Measurements from ENCODE around the gene PDZRN4.

The PDZRN4 gene

DNA sequence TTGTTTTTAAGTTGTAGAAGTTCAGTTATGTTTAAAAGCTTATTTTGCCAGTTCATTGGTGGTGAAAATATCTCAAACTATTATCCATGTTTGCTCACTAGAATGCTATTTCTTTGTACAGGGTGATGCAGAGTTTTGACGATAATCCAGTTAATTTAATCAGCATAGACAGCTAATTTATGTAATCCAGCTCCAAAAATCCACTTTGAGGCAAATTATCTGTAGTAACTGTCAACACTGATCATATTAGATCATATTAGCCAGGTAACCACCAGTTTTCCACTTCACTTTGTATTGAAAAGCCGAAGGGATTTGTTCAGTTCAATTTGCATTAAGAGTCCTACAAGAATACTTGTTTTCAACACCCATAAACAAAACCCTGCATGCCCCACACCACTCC lies 378.6 kb downstream of the PDZRN4 start:
- Histone ChIP-seq H2AFZ (no peak overlapping the region), H3K4me3 (ENCODE audit: low read depth, low read length) (no peak overlapping the region), H3K36me3 (ENCODE audit: control insufficient read depth, insufficient read depth, low read length) (no peaks in the 10 kb centered on the region), H3K4me1 (no peaks in the 10 kb centered on the region), H3K27ac (no peak overlapping the region), H3K79me2 (no peaks in the 10 kb centered on the region), H3K9me3 (ENCODE audit: control insufficient read depth, low read length) (no peaks in the 10 kb centered on the region), H3K27me3 (ENCODE audit: control insufficient read depth, insufficient read depth, low read length) (no peaks in the 10 kb centered on the region), H3K9ac (no peak overlapping the region), H3K4me2 (ENCODE audit: low read length) (no peak overlapping the region)
- no peak for TF ChIP-seq CTCF (IDR thresholded peaks at IDR 0.05)

GRCh38 chr12:41573445-41573844 lies 385.3 kb downstream of the PDZRN4 start:
- H3K4me2 ChIP-seq (ENCODE audit: low read length) = no peak overlapping the region
- H3K79me2 ChIP-seq = no peaks in the 10 kb centered on the region
- TF ChIP-seq CTCF (IDR thresholded peaks at IDR 0.05) = no peak
- H3K4me3 ChIP-seq (ENCODE audit: low read depth, low read length) = no peak overlapping the region
- H3K9me3 ChIP-seq (ENCODE audit: control insufficient read depth, low read length) = no peaks in the 10 kb centered on the region
- no peaks in the 10 kb centered on the region for H3K36me3 ChIP-seq (ENCODE audit: control insufficient read depth, insufficient read depth, low read length)
- no peaks in the 10 kb centered on the region for H3K27me3 ChIP-seq (ENCODE audit: control insufficient read depth, insufficient read depth, low read length)
- H3K9ac ChIP-seq = no peak overlapping the region
- no peak overlapping the region for H2AFZ ChIP-seq
- no peak overlapping the region for H3K27ac ChIP-seq
- no peaks in the 10 kb centered on the region for H3K4me1 ChIP-seq

DNA sequence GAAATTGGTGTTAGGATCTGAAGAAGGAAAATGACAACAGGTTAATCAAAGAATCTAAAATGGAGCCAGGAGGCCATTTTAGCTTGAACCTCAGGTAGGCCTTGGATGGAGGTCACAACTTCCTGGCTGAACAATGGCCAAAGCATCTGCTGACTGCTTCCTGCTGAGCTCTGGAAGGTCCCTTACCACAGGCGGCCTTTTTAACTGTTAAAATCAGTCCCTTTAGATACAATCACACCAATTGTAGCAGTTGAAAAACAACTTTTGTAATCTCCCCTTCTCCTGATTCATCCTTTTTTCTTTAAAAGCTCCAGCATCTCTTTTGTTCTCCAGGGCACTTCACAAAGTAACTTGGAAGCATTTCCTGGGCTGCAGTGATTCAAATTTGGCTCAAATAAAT lies 388.8 kb downstream of the PDZRN4 start:
- Histone ChIP-seq H3K79me2 (no peaks in the 10 kb centered on the region), H2AFZ (no peak overlapping the region)

GRCh38 chr12:41577995-41578394 lies 389.9 kb downstream of the PDZRN4 start:
- H3K9ac ChIP-seq = no peak overlapping the region
- H3K79me2 ChIP-seq = no peaks in the 10 kb centered on the region
- H3K27ac ChIP-seq = no peak overlapping the region
- H3K4me3 ChIP-seq (ENCODE audit: low read depth, low read length) = no peak overlapping the region
- no peak for TF ChIP-seq CTCF (IDR thresholded peaks at IDR 0.05)
- H3K4me2 ChIP-seq (ENCODE audit: low read length) = no peak overlapping the region
- no peaks in the 10 kb centered on the region for H3K27me3 ChIP-seq (ENCODE audit: control insufficient read depth, insufficient read depth, low read length)
- no peaks in the 10 kb centered on the region for H3K9me3 ChIP-seq (ENCODE audit: control insufficient read depth, low read length)
- no peak overlapping the region for H2AFZ ChIP-seq
- H3K36me3 ChIP-seq (ENCODE audit: control insufficient read depth, insufficient read depth, low read length) = no peaks in the 10 kb centered on the region
- no peaks in the 10 kb centered on the region for H3K4me1 ChIP-seq

More for the DNA sequence above, 388.8 kb downstream of the PDZRN4 start:
- no peak for TF ChIP-seq CTCF (IDR thresholded peaks at IDR 0.05)
- Histone ChIP-seq H3K36me3 (ENCODE audit: control insufficient read depth, insufficient read depth, low read length) (no peaks in the 10 kb centered on the region), H3K27ac (no peak overlapping the region), H3K9me3 (ENCODE audit: control insufficient read depth, low read length) (no peaks in the 10 kb centered on the region), H3K27me3 (ENCODE audit: control insufficient read depth, insufficient read depth, low read length) (no peaks in the 10 kb centered on the region), H3K4me2 (ENCODE audit: low read length) (no peak overlapping the region), H3K9ac (no peak overlapping the region), H3K4me3 (ENCODE audit: low read depth, low read length) (no peak overlapping the region), H3K4me1 (no peaks in the 10 kb centered on the region)

- Histone ChIP-seq H3K9me3 (ENCODE audit: control insufficient read depth, low read length) (no peaks in the 10 kb centered on the region), H3K9ac (no peak overlapping the region), H3K36me3 (ENCODE audit: control insufficient read depth, insufficient read depth, low read length) (no peaks in the 10 kb centered on the region), H3K4me3 (ENCODE audit: low read depth, low read length) (no peak overlapping the region), H3K79me2 (no peaks in the 10 kb centered on the region), H3K4me1 (no peaks in the 10 kb centered on the region), H3K27ac (no peak overlapping the region), H3K27me3 (ENCODE audit: control insufficient read depth, insufficient read depth, low read length) (no peaks in the 10 kb centered on the region), H3K4me2 (ENCODE audit: low read length) (no peak overlapping the region), H2AFZ (no peak overlapping the region)
- TF ChIP-seq CTCF (IDR thresholded peaks at IDR 0.05) = no peak
Observed at GRCh38 chr12:41585784-41586183, 397.7 kb downstream of the PDZRN4 start.

Data from parathyroid adenoma (tissue), 2 donors.